Non-pigmented ciliary epithelial cell (primary cell): ENCODE data around the gene PPIP5K1.

ENCODE experiments used
- DNase-seq: peaks from one replicate; pipeline ENCODE4 v3.0.0-alpha.2; 2010; ENCODE audit warnings: low read depth

PPIP5K1 gene

DNA sequence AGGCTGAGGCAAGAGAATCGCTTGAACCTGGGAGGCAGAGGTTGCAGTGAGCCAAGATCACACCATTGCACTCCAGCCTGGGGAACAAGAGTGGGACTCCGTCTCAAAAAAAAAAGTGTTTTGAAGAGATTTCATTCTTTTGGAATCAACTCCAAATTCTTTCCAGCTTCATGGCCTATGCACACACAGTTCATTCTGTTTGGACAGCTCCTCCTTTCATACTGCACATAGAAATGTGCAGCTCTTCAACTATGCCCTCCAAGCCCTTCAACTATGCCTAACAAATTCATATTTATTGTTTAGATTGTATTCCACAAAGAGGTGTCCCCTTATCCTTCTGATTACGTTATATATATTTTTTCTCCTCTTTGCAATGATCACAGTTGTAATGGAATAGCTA is 101.2 kb downstream of the PPIP5K1 start:
- DNase-seq, result no peak

DNA sequence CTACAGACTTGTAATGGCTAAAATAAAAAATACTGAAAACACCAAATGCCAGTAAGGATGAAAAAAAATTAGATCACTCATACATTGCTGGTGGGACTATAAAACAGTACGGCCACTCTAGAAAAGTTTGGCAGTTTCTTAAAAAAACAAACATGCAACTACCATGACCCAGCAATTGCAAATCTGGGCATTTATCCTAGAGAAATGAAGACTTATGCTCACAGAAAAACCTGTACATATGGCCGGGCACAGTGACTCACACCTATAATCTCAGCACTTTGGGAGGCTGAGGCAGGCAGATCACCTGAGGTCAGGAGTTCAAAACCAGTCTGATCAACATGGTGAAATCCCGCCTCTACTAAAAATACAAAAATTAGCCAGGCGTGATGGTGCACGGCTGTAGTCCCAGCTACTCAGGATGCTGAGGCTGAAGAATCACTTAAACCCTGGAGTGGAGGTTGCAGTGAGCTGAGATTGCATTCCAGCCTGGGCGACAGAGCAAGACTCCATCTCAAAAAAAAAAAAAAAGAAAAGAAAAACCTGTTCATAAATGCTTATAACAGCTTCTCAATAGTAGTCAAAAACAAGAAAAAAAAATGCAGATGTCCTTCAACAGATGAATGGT is 102.6 kb downstream of the PPIP5K1 start:
- no peak for DNase-seq

DNA sequence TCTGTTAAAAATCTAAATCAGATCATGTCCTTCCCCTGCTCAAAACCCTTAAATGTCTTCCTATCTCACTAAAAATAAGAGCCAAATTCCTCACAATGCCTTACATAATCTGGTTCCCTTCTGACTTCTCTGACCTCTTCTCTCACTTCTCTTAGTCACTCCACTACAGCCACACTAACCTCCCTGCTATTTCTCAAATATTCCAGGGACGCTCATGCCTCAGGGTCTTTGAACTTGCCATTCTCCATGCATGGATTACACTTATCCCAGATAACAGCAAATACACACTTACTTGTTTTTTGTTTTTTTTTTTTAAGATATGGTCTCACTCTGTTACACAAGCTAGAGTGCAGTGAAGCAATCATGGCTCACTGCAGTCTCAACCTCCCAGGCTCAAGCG is 105.6 kb downstream of the PPIP5K1 start:
- DNase-seq, result no peak
